Fibroblast of mammary gland (primary cell): Measurements from ENCODE around the gene LEFTY1.
A peak's percentile ranks its signal among the peaks of the same experiment; 100 is the strongest.

Source experiments
- DNase-seq: peaks from one replicate; pipeline ENCODE4 v3.0.0-alpha.2; 2010; ENCODE audit warnings: low read depth
- H3K4me3 ChIP-seq: 2 replicates; pipeline ENCODE4 v1.5.1; 2011; ENCODE audit warnings: low read depth, mild to moderate bottlenecking, low read length, moderate library complexity; ENCODE audit not compliant: control insufficient read depth
- CTCF ChIP-seq: conservative IDR thresholded peaks from 2 replicates; pipeline ENCODE4 v1.5.1; 2011; ENCODE audit warnings: low read depth, low read length, inconsistent platforms; ENCODE audit not compliant: control insufficient read depth, insufficient read depth

Gene LEFTY1

GRCh38 chr1:225923381-225923691 is 34.4 kb upstream of the LEFTY1 start:
- H3K4me3 ChIP-seq, result peak overlapping the region; percentile 85
- no peak for DNase-seq
- no peak for TF ChIP-seq CTCF

GRCh38 chr1:225921734-225922709 is 33.1 kb upstream of the LEFTY1 start:
- TF ChIP-seq CTCF, result no peak
- no peak overlapping the region for H3K4me3 ChIP-seq
- DNase-seq, result no peak

GRCh38 chr1:225919906-225920305 is 31.0 kb upstream of the LEFTY1 start:
- peak; percentile 75 for DNase-seq

GRCh38 chr1:225918280-225918679 is 29.3 kb upstream of the LEFTY1 start:
- no peak for DNase-seq
- no peak for TF ChIP-seq CTCF
- H3K4me3 ChIP-seq, result no peak overlapping the region

More at GRCh38 chr1:225919906-225920305, 31.0 kb upstream of the LEFTY1 start:
- TF ChIP-seq CTCF, result no peak
- no peak overlapping the region for H3K4me3 ChIP-seq

GRCh38 chr1:225917536-225917935 is 28.6 kb upstream of the LEFTY1 start:
- peak; percentile 23 for DNase-seq
- no peak for TF ChIP-seq CTCF
- no peak overlapping the region for H3K4me3 ChIP-seq

GRCh38 chr1:225917101-225917500 is 28.2 kb upstream of the LEFTY1 start:
- no peak overlapping the region for H3K4me3 ChIP-seq
- DNase-seq, result no peak
- no peak for TF ChIP-seq CTCF
